Stimulated activated CD8-positive, alpha-beta memory T cell treated with anti-CD3 and anti-CD28 coated beads, Interleukin-2, amount 100 ng/mL, for 48 hours (primary cell): Measurements from ENCODE around the gene CCND1.
"Not testable (repeated sequence)": the region's sequence is repeated elsewhere in the genome, so short reads cannot be mapped to it uniquely, and the experiment has no call there.

ENCODE experiments used
- DNase-seq, 2 donors: peaks; one replicate each; pipeline ENCODE4 v3.0.0-alpha.2; 2020; ENCODE audit warnings: low read depth in 2 of 2

CCND1 gene

DNA sequence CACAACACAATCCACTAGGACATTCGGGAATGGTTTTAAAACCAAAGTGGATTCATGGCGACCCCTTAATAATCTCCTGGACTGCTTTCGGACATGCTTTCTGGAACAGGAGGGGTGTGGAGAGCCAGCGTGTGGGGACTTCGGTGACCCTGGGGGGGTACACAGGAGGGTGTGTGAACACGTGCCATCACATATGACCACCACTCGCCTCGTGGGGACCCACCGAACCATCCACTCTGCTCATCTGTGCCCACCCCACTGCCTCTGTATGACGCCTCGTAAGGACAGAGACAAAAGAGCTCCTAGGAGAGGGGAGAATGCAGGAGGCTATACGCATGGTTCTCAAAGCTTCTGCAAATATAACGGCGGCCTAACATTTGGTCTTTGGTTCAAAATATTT, 25.3 kb downstream of the CCND1 start:
- no peak for DNase-seq

- no peak for DNase-seq
Measured at GRCh38 chr11:69666752-69667536, 26.0 kb downstream of the CCND1 start.

- no peak for DNase-seq
Measured at GRCh38 chr11:69667619-69668604, 27.0 kb downstream of the CCND1 start.

DNA sequence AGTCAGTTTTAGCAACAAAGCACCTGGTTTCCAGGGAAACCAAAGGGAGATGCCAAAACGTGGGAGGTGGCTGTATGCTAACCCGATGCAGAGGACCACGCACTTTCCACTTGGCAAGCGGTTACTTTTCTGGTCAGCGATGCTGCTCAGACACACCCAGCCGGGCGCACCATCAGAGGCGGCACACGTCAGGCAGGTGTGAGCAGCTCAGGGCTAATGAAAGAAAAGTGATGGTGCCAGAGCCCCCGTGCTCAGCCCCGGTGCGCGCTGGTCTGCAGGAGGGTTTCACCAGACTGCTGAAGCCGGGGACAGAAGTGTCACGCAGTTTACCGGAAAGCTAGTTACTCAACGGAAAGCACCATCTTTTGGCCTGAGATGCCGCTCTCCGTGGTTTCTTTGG, 28.5 kb downstream of the CCND1 start:
- DNase-seq = no peak

GRCh38 chr11:69670158-69670845, 29.3 kb downstream of the CCND1 start:
- peak; percentile 22 to 24 for DNase-seq

GRCh38 chr11:69671734-69672465, 30.9 kb downstream of the CCND1 start:
- no peak for DNase-seq

- DNase-seq = no peak
Measured at GRCh38 chr11:69674267-69674885, 33.4 kb downstream of the CCND1 start.

- peak; percentile 92 for DNase-seq
Measured at GRCh38 chr11:69674886-69675714, 34.1 kb downstream of the CCND1 start, which contains the start of gene LTO1. Gene LTO1 (minus strand): TSS chr11:69675353. CDS start chr11:69675239, 114 bp downstream.

DNA sequence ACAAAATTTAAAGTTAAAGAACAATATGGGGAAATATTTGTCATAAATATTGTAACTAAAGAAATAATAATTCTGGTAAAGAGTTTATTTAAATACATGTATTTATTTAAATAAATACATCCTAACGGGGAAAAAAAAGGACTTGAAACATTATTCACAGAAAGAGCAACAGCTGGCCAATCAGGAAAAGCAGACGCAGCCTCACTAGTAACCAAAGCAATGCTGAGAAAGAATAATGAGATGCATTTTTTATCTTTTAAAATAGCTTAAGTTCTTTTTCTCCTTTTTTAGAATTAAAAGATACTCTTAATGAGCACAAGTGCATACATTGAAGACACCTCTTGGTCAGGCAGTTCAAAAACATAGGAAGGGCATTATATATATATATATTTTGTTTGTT, 36.8 kb downstream of the CCND1 start:
- DNase-seq = no peak

DNA sequence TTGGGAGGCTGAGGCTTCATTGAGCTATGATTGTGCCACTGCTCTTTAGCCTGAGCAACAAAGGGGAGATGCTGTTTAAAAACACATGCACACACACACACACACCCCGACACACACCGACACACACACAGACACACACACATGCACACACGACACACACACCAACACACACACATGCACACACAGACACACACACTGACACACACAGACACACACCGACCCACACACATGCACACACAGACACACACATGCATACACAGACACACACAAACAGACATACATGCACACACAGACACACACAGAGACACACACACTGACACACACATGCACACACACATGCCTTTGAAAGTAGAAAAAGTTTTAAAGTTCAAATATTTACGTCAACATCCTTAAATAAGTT, 39.7 kb downstream of the CCND1 start:
- DNase-seq = no peak

DNA sequence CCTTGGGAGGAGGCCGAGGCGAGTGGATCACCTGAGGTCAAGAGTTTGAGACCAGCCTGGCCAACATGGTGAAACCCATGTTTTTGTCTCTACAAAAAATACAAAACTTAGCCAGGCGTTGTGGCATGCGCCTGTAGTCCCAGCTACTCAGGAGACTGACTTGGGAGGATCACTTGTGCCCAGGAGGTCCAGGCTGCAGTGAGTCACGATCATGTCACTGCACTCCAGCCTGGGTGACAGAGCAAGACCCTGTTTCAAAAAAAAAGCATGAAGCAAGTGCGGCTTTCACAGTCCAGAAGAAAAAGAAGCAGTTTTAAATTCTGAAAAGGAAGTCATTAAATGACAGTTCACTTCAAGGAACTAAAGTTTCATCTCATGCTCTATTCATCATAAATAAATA, 41.3 kb downstream of the CCND1 start:
- DNase-seq = no peak

GRCh38 chr11:69682681-69683326, 41.8 kb downstream of the CCND1 start:
- DNase-seq = no peak

DNA sequence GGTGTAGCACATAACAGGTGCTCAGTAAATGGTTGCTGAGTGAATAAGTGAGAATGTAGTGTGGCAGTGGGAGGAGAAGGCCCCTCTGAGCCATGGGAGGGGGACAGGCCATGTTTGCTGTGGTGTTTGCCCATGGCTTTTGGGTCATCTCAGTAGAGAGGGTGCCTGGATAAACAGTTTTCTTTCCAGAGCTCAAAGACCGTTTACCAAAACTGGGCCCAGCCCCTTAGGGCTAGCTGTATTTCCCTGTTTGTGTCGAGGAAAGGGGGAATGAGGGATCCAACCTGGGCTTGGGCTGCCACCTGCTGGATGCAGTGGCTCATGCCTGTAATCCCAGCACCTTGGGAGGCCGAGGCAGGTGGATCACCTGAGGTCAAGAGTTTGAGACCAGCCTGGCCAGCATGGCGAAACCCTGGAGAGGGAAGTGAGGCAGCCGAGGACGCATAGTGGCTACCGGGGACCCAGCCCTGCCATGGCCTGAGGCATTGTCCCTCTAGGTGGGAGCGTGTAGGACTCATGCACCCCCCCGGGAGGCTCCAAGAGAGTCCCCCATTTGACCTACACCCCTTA, 42.9 kb downstream of the CCND1 start:
- no peak for DNase-seq

DNA sequence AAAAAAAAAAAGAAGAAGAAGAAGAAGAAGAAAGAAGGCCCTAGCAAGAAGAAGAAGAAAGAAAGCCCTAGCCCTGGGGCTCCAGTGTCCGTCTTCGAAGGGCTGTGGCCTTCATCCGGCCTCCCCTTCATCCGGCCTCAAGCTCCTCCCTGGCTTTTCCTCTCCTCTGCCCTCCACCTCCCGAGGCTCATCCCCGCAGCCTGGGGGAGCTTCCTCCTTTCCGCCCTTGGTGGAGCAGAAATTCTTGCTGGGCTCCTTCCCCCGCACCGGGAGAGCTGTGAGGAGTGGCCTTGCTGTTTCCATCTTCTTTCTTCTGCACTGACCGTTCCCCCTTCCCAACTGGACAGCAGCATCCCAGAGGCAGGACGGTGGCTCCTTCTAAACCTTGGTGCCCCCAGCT, 43.7 kb downstream of the CCND1 start:
- no peak for DNase-seq

- DNase-seq = no peak
Measured at GRCh38 chr11:69685348-69685747, 44.4 kb downstream of the CCND1 start.

GRCh38 chr11:69686452-69686851, 45.5 kb downstream of the CCND1 start:
- no peak for DNase-seq

GRCh38 chr11:69686856-69687255, 45.9 kb downstream of the CCND1 start:
- no peak for DNase-seq

DNA sequence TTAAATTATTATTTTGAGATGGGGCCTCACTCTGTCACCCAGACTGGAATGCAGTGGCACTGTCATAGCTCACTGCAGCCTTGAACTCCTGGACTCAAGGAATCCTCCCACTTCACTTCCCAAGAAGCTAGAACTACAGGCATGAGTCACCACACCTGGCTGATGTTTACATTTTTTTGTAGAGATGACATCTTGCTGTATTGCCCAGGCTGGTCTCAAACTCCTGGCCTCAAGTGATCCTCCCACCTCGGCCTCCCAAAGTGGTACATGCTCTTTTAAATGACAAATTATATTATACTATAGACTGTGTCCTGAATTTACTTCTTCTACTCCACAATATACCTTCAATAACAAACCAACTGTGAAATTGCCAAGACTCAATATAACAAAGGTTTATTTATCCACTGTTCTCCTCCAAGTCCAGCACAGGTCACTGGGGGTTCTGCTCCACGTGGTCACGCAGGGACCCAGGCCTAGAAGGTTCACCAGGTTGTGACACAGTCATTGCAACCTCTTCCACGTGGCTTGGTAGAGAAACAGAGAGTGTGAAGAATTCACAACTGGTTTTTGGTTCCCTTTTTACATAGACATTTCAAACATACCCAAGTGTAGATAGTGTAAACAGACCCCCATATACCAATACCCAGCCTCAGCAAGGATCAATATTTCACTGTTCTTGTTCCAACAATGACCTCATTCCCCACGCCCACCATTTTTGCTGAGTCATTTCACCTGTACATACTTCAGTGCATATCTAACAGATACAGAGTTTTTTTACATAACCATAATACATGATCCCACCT, 47.2 kb downstream of the CCND1 start:
- DNase-seq = not testable (repeated sequence)
